ENCODE data around the gene INHBA.

DNA sequence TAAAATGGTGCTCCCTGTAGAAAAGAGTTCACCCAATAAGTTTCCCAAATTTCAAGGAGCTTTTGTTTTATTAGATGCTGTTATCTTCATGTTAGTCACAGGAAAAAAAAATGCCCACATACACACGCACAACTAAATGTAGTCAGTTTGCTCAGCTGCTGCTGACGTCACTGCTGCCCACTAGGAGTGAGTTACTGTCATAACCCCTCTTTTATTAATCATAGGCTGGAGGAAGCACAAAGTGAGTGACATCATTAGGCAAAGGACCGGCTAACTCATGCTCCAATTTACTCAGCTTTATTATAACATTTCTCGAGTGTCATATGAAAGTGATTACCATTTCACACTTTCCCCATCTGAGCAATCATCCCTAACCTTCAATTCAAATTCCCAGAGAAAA, 6.7 kb upstream of the INHBA start:
- TF ChIP-seq, protein P1, sequence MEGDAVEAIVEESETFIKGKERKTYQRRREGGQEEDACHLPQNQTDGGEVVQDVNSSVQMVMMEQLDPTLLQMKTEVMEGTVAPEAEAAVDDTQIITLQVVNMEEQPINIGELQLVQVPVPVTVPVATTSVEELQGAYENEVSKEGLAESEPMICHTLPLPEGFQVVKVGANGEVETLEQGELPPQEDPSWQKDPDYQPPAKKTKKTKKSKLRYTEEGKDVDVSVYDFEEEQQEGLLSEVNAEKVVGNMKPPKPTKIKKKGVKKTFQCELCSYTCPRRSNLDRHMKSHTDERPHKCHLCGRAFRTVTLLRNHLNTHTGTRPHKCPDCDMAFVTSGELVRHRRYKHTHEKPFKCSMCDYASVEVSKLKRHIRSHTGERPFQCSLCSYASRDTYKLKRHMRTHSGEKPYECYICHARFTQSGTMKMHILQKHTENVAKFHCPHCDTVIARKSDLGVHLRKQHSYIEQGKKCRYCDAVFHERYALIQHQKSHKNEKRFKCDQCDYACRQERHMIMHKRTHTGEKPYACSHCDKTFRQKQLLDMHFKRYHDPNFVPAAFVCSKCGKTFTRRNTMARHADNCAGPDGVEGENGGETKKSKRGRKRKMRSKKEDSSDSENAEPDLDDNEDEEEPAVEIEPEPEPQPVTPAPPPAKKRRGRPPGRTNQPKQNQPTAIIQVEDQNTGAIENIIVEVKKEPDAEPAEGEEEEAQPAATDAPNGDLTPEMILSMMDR (conservative IDR thresholded peaks at IDR 0.05; ENCODE audit: low read length) = no peak
- no peak for TF ChIP-seq EZH2phosphoT487 (IDR thresholded peaks at IDR 0.05; ENCODE audit: borderline replicate concordance)

All from Loucy (cell line).